ENCODE data around the gene UNC5A. TPM values are rescaled to one million over a fixed set of nuclear protein-coding genes. Genes with fewer than 3 reads are reported as not detected.
"Not testable (repeated sequence)": the region's sequence is repeated elsewhere in the genome, so short reads cannot be mapped to it uniquely, and the experiment has no call there.

UNC5A gene
- total RNA-seq, 4 donors from 2014 or later = 0.19 TPM; not detected in 3

DNA sequence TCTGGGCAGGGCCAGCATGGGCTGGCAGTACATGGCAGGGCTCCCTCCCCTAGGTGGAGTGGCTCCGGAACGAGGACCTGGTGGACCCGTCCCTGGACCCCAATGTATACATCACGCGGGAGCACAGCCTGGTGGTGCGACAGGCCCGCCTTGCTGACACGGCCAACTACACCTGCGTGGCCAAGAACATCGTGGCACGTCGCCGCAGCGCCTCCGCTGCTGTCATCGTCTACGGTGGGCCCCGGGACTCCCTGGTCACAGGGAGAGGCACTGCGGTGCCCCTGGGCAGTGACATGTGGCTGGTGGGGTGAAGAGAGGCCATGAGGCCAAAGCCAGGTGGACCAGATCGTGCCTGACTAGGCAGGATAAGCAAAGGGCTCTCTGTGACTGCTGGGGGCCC, 58.4 kb downstream of the UNC5A start:
- Histone ChIP-seq H3K9me3 (no peaks in the 10 kb centered on the region), H3K27ac (no peak overlapping the region), H3K4me1 (no peaks in the 10 kb centered on the region), H3K27me3 (peaks cover 0 to 75% (median 2%) of the 10 kb centered on the region in 4 donors), H3K36me3 (no peaks in the 10 kb centered on the region), H3K4me3 (no peak overlapping the region)
- WGBS, 2 donors = 40 to 84% methylated on average over 1 to 5 of the region's 20 CpGs
- TF ChIP-seq CTCF (IDR thresholded peaks at IDR 0.05) = no peak
- TF ChIP-seq POLR2A (IDR thresholded peaks at IDR 0.05) = no peak
- DNase-seq = no peak
- intact Hi-C loops (cut with DNase I) = no loop called here

GRCh38 chr5:176869501-176870109, 59.2 kb downstream of the UNC5A start:
- Histone ChIP-seq H3K9me3 (no peaks in the 10 kb centered on the region), H3K27ac (no peak overlapping the region), H3K27me3 (peaks cover 0 to 75% (median 0%) of the 10 kb centered on the region in 4 donors), H3K36me3 (no peaks in the 10 kb centered on the region), H3K4me1 (no peaks in the 10 kb centered on the region), H3K4me3 (no peak overlapping the region)
- no peak for DNase-seq
- WGBS, 2 donors = 70 to 80% methylated on average over 4 to 8 of the region's 38 CpGs
- intact Hi-C loops (cut with DNase I) = no loop called here
- TF ChIP-seq CTCF (IDR thresholded peaks at IDR 0.05) (no peak), POLR2A (IDR thresholded peaks at IDR 0.05) (no peak)

- Histone ChIP-seq H3K27me3 (peaks cover 0 to 75% (median 0%) of the 10 kb centered on the region in 4 donors), H3K9me3 (no peaks in the 10 kb centered on the region), H3K27ac (no peak overlapping the region), H3K36me3 (no peaks in the 10 kb centered on the region), H3K4me1 (no peaks in the 10 kb centered on the region), H3K4me3 (no peak overlapping the region)
- intact Hi-C loops (cut with DNase I) = no loop called here
- no peak for DNase-seq
- TF ChIP-seq CTCF (IDR thresholded peaks at IDR 0.05) (peak in 1 of 6 experiments; percentile 35), POLR2A (IDR thresholded peaks at IDR 0.05) (no peak)
- 74% methylated on average over 7 of the region's 17 CpGs; no CpG with 5 or more reads in 1 of the 2 donors for WGBS, 2 donors
These were observed 59.8 kb downstream of the UNC5A start for GRCh38 chr5:176870110-176870591.

DNA sequence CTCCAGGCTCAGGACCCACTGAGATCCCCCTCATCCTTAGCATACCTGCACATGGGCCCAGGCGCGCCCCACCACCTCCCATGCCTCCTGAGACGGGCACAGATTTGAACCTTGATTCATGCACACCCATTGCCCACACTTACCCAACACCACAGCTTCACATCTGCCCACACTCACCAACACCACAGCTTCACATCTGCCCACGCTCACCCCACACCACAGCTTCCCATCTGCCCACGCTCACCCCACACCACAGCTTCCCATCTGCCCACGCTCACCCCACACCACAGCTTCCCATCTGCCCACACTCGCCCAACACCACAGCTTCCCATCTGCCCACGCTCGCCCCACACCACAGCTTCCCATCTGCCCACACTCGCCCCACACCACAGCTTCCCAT, 60.3 kb downstream of the UNC5A start:
- H3K27me3 ChIP-seq = peaks cover 0 to 75% (median 0%) of the 10 kb centered on the region in 4 donors
- H3K4me1 ChIP-seq; H3K36me3 ChIP-seq; H3K4me3 ChIP-seq; DNase-seq; intact Hi-C loops (cut with DNase I); H3K27ac ChIP-seq; H3K9me3 ChIP-seq: not testable (repeated sequence)
- 61 to 76% methylated on average over 4 to 6 of the region's 10 CpGs for WGBS, 2 donors

- H3K4me1 ChIP-seq; DNase-seq; H3K9me3 ChIP-seq; H3K27ac ChIP-seq; intact Hi-C loops (cut with DNase I); H3K36me3 ChIP-seq; H3K4me3 ChIP-seq: not testable (repeated sequence)
- H3K27me3 ChIP-seq = peaks cover 0 to 75% (median 0%) of the 10 kb centered on the region in 4 donors
- WGBS, 2 donors = 40 to 51% methylated on average over 2 of the region's 2 CpGs
These were observed 62.2 kb downstream of the UNC5A start for GRCh38 chr5:176872586-176872985.

DNA sequence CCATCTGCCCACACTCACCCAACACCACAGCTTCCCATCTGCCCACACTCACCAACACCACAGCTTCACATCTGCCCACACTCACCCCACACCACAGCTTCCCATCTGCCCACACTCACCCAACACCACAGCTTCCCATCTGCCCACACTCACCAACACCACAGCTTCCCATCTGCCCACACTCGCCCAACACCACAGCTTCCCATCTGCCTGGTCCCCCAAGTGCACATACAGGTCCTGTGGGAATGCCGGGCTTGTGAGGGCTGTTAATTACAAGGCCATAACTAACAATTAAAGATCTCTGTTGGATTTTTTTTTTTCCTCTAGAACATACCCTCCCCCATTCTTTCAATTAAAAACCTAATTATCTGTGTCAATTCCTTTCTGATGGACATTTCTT, 62.7 kb downstream of the UNC5A start:
- not testable (repeated sequence) for H3K9me3 ChIP-seq

More for the DNA sequence above, 62.7 kb downstream of the UNC5A start:
- DNase-seq; H3K36me3 ChIP-seq; H3K27ac ChIP-seq; H3K4me3 ChIP-seq; H3K4me1 ChIP-seq; intact Hi-C loops (cut with DNase I): not testable (repeated sequence)
- peaks cover 0 to 75% (median 0%) of the 10 kb centered on the region in 4 donors for H3K27me3 ChIP-seq
- WGBS, 2 donors = 49 to 59% methylated on average over 2 of the region's 2 CpGs
